Left cardiac atrium (tissue), 4 donors: ENCODE data around the gene NDUFAF2. TPM values are rescaled to one million over a fixed set of nuclear protein-coding genes. Genes with fewer than 3 reads are reported as not detected.
"Not testable (repeated sequence)": the region's sequence is repeated elsewhere in the genome, so short reads cannot be mapped to it uniquely, and the experiment has no call there.

ENCODE experiments used
- ATAC-seq, 2 donors: fragments of 200-7000 bp; cut with Tn5 transposase; one replicate each; pipeline ENCODE4 v1.9.1; 2020; ENCODE audit warnings: mild to moderate bottlenecking in 2 of 2, moderate library complexity in 2 of 2
- DNase-seq: peaks from one replicate; pipeline ENCODE4 v3.0.0-alpha.2; 2020
- intact Hi-C, 2 donors: fragments of 100-400 bp; cut with DNase I; formaldehyde crosslinking; loops; one replicate each; pipeline versions ENCODE4 v1.14.1 to v1.15.1; 2022 to 2023
- total RNA-seq, 2 donors: library from RNA; stranded (reverse); fragmentation: NEBNext Ultra II Directional; extraction: Animal tissue kit (Norgen Biotek cat#: 25700); gene quantifications; one replicate each; pipeline ENCODE4 v1.2.1, GENCODE V29; 2021
- donor health status: DM: no; HTN: yes; CAD: no.
- donor health status: DM: no; HTN: yes; CAD: no; lungs with severe emphysema.
- donor health status: DM: yes; HTN: yes; CAD: no.
- donor health status: Dilated cardiomyopathy.

Gene NDUFAF2
- total RNA-seq, 2 donors from 2014 or later = 34.5 to 42.8 TPM

DNA sequence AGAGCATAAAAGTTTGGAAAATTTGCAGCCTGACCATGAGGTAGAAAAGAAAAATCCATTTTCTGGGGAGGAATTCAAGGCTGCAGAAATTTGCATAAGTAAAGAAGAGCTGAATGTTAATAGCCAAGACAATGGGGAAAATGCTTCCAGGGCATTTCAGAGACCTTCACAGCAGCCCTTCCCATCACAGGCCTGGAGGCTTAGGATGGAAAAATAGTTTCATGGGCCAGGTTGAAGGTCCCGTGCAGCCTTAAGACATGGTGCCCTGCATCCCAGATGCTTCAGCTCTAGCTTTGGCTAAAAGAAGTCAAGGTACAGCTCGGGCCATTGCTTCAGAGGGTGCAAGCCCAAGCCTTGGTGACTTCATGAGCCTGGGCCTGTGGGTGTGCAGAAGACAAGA, 242.8 kb downstream of the NDUFAF2 start:
- DNase-seq, intact Hi-C loops, ATAC-seq: not testable (repeated sequence)

DNA sequence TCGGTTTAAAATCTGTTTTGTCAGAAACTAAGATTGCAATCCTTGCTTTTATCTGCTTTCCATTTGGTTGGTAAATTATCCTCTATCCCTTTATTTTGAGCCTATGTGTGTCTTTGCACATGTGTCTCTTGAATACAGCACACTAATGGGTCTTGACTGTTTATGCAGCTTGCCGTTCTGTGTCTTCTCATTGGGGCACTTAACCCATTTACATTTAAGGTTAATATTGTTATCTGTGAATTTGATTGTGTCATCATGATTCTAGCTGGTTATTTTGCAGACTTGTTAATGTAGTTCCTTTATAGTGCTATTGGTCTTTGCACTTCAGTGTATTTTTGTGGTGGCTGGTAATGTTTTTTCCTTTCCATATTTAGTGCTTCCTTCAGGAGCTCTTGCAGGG, 253.6 kb downstream of the NDUFAF2 start:
- intact Hi-C loops = no loop called here
- DNase-seq = no peak
- ATAC-seq = no peak

DNA sequence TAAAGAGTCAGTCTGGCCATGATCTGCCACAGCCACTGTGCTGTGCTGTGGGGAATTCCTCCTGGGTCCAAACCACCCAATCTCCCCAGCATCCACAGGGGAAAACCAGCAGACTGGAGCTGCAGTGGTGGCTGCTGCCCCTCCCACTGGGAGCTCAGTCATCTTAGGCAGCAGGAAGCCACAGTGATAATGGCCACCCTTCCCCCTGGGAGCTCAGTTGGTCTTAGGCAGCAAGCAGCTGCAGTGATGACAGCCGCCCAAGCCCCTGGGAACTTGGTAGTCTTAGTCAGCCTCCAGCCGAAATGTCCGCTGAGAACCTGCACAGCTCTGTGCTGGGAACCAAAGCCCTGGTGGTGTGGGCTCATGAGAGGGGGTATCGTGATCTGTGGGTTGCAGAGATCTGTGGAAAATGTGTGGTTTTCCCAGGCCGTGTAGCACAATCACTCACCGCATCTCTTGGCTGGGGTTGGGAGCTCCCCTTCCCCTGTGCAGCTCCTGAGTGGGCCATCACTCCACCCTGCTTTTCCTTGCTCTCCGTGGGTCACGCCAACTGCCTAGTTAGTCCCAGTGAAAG, 255.7 kb downstream of the NDUFAF2 start:
- ATAC-seq = no peak

DNA sequence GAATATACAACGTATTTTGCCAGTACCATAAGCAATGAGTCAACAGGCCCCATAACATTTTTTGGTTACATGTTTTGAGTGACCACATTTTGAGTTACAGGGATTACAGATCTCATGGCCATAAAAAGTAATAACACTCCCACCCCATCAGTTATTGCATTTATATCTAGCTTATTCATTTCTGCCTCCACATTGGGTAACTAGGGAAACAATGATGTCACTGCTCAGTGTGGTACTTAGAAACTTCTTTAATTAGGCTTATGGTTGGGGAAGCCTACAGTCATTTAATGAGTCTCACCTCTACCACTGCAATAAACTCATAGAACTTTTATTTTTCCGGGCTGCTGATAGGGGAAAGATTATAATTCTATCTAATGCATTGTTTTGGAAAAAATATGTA, 257.2 kb downstream of the NDUFAF2 start:
- intact Hi-C loops = no loop called here
- no peak for DNase-seq
- no peak for ATAC-seq

More for the DNA sequence above, 255.7 kb downstream of the NDUFAF2 start:
- intact Hi-C loops = no loop called here
- DNase-seq = no peak

Other genes starting within 250 kb of the NDUFAF2 start
- under 1 TPM in 1 of 2 donors, not detected in 1; 0.47 TPM for gene DEPDC1B, start 245.0 kb upstream of the NDUFAF2 start, total RNA-seq
- 1 to 10 TPM; 1.4 to 2.0 TPM for gene ELOVL7, start 100.9 kb upstream of the NDUFAF2 start, total RNA-seq
- 1 to 10 TPM; 6.1 to 9.0 TPM for gene ERCC8, start 135 bp upstream of the NDUFAF2 start, total RNA-seq
- 10 to 100 TPM; 26.0 to 32.2 TPM for gene SMIM15, start 217.3 kb downstream of the NDUFAF2 start, total RNA-seq